NK-92 (cell line): Measurements from ENCODE around the gene CBFA2T2.
"Not testable (repeated sequence)": the region's sequence is repeated elsewhere in the genome, so short reads cannot be mapped to it uniquely, and the experiment has no call there.

Experiments used
- DNase-seq: peaks from one replicate; lab custom pipeline; 2025; ENCODE audit not compliant: unreplicated experiment; lab: John Stamatoyannopoulos, UW

Gene CBFA2T2

GRCh38 chr20:33541797-33542196 lies 51.9 kb downstream of the CBFA2T2 start:
- DNase-seq: no peak

GRCh38 chr20:33545763-33546162 lies 55.9 kb downstream of the CBFA2T2 start:
- no peak for DNase-seq

- DNase-seq: no peak
Observed at GRCh38 chr20:33549229-33549999, 59.5 kb downstream of the CBFA2T2 start.

GRCh38 chr20:33551778-33552177 lies 61.9 kb downstream of the CBFA2T2 start:
- no peak for DNase-seq

GRCh38 chr20:33552519-33552918 lies 62.6 kb downstream of the CBFA2T2 start:
- no peak for DNase-seq

GRCh38 chr20:33553516-33553915 lies 63.6 kb downstream of the CBFA2T2 start:
- DNase-seq: no peak

- no peak for DNase-seq
Observed at GRCh38 chr20:33554914-33555420, 65.1 kb downstream of the CBFA2T2 start.

- no peak for DNase-seq
Observed at GRCh38 chr20:33555755-33556154, 65.9 kb downstream of the CBFA2T2 start.

GRCh38 chr20:33556246-33556645 lies 66.3 kb downstream of the CBFA2T2 start:
- no peak for DNase-seq

GRCh38 chr20:33558348-33559144 lies 68.7 kb downstream of the CBFA2T2 start:
- DNase-seq: no peak

GRCh38 chr20:33559212-33559611 lies 69.3 kb downstream of the CBFA2T2 start:
- no peak for DNase-seq

- no peak for DNase-seq
Observed at GRCh38 chr20:33560026-33560425, 70.1 kb downstream of the CBFA2T2 start.

- DNase-seq: not testable (repeated sequence)
Observed at GRCh38 chr20:33561053-33561452, 71.2 kb downstream of the CBFA2T2 start.

- DNase-seq: no peak
Observed at GRCh38 chr20:33561692-33562601, 72.1 kb downstream of the CBFA2T2 start.

- DNase-seq: no peak
Observed at GRCh38 chr20:33563788-33564187, 73.9 kb downstream of the CBFA2T2 start.

- no peak for DNase-seq
Observed at GRCh38 chr20:33566781-33567603, 77.1 kb downstream of the CBFA2T2 start.

GRCh38 chr20:33567949-33568348 lies 78.1 kb downstream of the CBFA2T2 start:
- DNase-seq: no peak

- no peak for DNase-seq
Observed at GRCh38 chr20:33568378-33568777, 78.5 kb downstream of the CBFA2T2 start.

- no peak for DNase-seq
Observed at GRCh38 chr20:33568868-33569801, 79.2 kb downstream of the CBFA2T2 start.
